Measurements from ENCODE around the gene LRRC14B.

GRCh38 chr5:192691-192969 lies 1.3 kb downstream of the LRRC14B start:
- TF ChIP-seq PLRG1 (conservative IDR thresholded peaks at IDR 0.05) (no peak), JUN (CRISPR knock-in tag; IDR thresholded peaks at IDR 0.05) (no peak), MAX (IDR thresholded peaks at IDR 0.05) (no peak)
